ENCODE results near the gene CCDC91.
"Not testable (repeated sequence)": the region's sequence is repeated elsewhere in the genome, so short reads cannot be mapped to it uniquely, and the experiment has no call there.

CCDC91 gene

GRCh38 chr12:28258998-28259397 lies 68.7 kb downstream of the CCDC91 start:
- Histone ChIP-seq H3K79me2 (ENCODE audit: low read length) (no peaks in the 10 kb centered on the region; the same call in 1 of the 2 replicates), H3K4me3 (ENCODE audit: low read length) (no peak overlapping the region), H3K4me2 (ENCODE audit: low read length) (no peak overlapping the region), H4K20me1 (ENCODE audit: insufficient read depth, low read length) (no peaks in the 10 kb centered on the region), H3K4me1 (ENCODE audit: low read length) (peaks cover 2% of the 10 kb centered on the region; the same call in 1 of the 2 replicates), H3K9ac (ENCODE audit: low read length) (no peak overlapping the region), H3K9me3 (ENCODE audit: insufficient read depth, low read length) (no peaks in the 10 kb centered on the region), H3K27me3 (ENCODE audit: low read depth, low read length) (no peaks in the 10 kb centered on the region), H3K27ac (ENCODE audit: low read length) (no peak overlapping the region), H2AFZ (ENCODE audit: low read depth, low read length) (no peak overlapping the region), H3K36me3 (replicated peaks; ENCODE audit: low read depth, low read length) (no peaks in the 10 kb centered on the region)
- TF ChIP-seq EZH2phosphoT487 (IDR thresholded peaks at IDR 0.05; ENCODE audit: low read depth) (no peak), CTCF (IDR thresholded peaks at IDR 0.05; ENCODE audit: low read depth, low read length) (no peak)

GRCh38 chr12:28265435-28266042 lies 75.3 kb downstream of the CCDC91 start:
- H3K9ac ChIP-seq (ENCODE audit: low read length) = no peak overlapping the region
- H2AFZ ChIP-seq (ENCODE audit: low read depth, low read length) = no peak overlapping the region
- no peaks in the 10 kb centered on the region for H3K27me3 ChIP-seq (ENCODE audit: low read depth, low read length)
- H4K20me1 ChIP-seq (ENCODE audit: insufficient read depth, low read length) = no peaks in the 10 kb centered on the region
- H3K79me2 ChIP-seq (ENCODE audit: low read length) = no peaks in the 10 kb centered on the region
- no peak overlapping the region for H3K4me2 ChIP-seq (ENCODE audit: low read length)
- no peak overlapping the region for H3K4me3 ChIP-seq (ENCODE audit: low read length)
- H3K36me3 ChIP-seq (replicated peaks; ENCODE audit: low read depth, low read length) = peaks cover under 1% of the 10 kb centered on the region
- TF ChIP-seq EZH2phosphoT487 (IDR thresholded peaks at IDR 0.05; ENCODE audit: low read depth) (no peak), CTCF (IDR thresholded peaks at IDR 0.05; ENCODE audit: low read depth, low read length) (no peak)
- no peak overlapping the region for H3K27ac ChIP-seq (ENCODE audit: low read length)
- H3K4me1 ChIP-seq (ENCODE audit: low read length) = no peaks in the 10 kb centered on the region
- H3K9me3 ChIP-seq (ENCODE audit: insufficient read depth, low read length) = no peaks in the 10 kb centered on the region

GRCh38 chr12:28267920-28268607 lies 77.8 kb downstream of the CCDC91 start:
- H3K79me2 ChIP-seq (ENCODE audit: low read length); H3K9me3 ChIP-seq (ENCODE audit: insufficient read depth, low read length); H3K4me3 ChIP-seq (ENCODE audit: low read length); H2AFZ ChIP-seq (ENCODE audit: low read depth, low read length); H4K20me1 ChIP-seq (ENCODE audit: insufficient read depth, low read length); H3K27me3 ChIP-seq (ENCODE audit: low read depth, low read length); H3K36me3 ChIP-seq (replicated peaks; ENCODE audit: low read depth, low read length); H3K27ac ChIP-seq (ENCODE audit: low read length); H3K9ac ChIP-seq (ENCODE audit: low read length); H3K4me2 ChIP-seq (ENCODE audit: low read length); H3K4me1 ChIP-seq (ENCODE audit: low read length): not testable (repeated sequence)

DNA sequence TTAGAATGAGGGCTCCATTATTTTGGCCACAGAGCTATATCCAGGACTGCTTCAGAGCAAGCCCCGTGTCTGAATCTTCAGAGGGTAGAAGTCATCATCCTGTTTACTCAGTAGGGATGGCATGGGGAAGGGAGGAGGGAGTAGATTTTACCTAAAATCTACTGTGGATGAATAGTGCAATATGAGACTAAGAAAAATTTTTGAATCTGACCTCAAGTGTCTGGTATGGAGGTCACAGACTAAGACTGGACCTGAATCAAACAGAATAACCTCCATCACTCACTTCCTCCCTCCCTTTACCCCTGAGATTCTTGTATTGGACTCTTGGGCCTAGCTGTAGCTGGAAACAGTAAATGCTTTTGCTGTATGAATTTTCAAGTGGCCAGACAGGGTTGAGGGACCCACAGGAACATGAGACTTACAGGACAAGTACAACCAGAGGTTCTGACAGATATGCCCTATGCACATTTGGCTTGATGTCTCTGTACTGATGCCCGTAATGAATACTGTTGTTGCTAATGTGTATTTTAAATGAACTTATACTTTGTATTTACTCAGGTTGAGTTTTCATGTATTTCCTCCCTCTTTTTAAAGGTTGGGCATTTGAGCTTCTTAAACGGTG lies 78.5 kb downstream of the CCDC91 start:
- H2AFZ ChIP-seq (ENCODE audit: low read depth, low read length) = no peak overlapping the region
- H3K9me3 ChIP-seq (ENCODE audit: insufficient read depth, low read length) = no peaks in the 10 kb centered on the region
- H3K36me3 ChIP-seq (replicated peaks; ENCODE audit: low read depth, low read length) = peaks cover 6% of the 10 kb centered on the region
- no peak overlapping the region for H3K27ac ChIP-seq (ENCODE audit: low read length)
- H3K4me3 ChIP-seq (ENCODE audit: low read length) = no peak overlapping the region
- no peaks in the 10 kb centered on the region for H3K27me3 ChIP-seq (ENCODE audit: low read depth, low read length)
- H3K79me2 ChIP-seq (ENCODE audit: low read length) = no peaks in the 10 kb centered on the region
- no peak overlapping the region for H3K9ac ChIP-seq (ENCODE audit: low read length)
- H4K20me1 ChIP-seq (ENCODE audit: insufficient read depth, low read length) = no peaks in the 10 kb centered on the region
- no peak overlapping the region for H3K4me2 ChIP-seq (ENCODE audit: low read length)
- TF ChIP-seq EZH2phosphoT487 (IDR thresholded peaks at IDR 0.05; ENCODE audit: low read depth) (no peak), CTCF (IDR thresholded peaks at IDR 0.05; ENCODE audit: low read depth, low read length) (no peak)
- H3K4me1 ChIP-seq (ENCODE audit: low read length) = no peaks in the 10 kb centered on the region
